ENCODE data around the gene PISD.
A peak's percentile ranks its signal among the peaks of the same experiment; 100 is the strongest.

Gene PISD

GRCh38 chr22:31626427-31627150, 35.4 kb downstream of the PISD start:
- DNase-seq (ENCODE audit: low read depth in 3 of 3, low spot score in 1 of 3): no peak

- DNase-seq (ENCODE audit: low read depth in 3 of 3, low spot score in 1 of 3): no peak
Observed at GRCh38 chr22:31625661-31626426, 36.2 kb downstream of the PISD start.

GRCh38 chr22:31625257-31625640, 36.8 kb downstream of the PISD start:
- no peak for DNase-seq (ENCODE audit: low read depth in 3 of 3, low spot score in 1 of 3)

GRCh38 chr22:31623592-31624304, 38.3 kb downstream of the PISD start:
- DNase-seq (ENCODE audit: low read depth in 3 of 3, low spot score in 1 of 3): no peak

GRCh38 chr22:31622980-31623379, 39.0 kb downstream of the PISD start:
- DNase-seq (ENCODE audit: low read depth in 3 of 3, low spot score in 1 of 3): no peak

GRCh38 chr22:31621507-31622124, 40.4 kb downstream of the PISD start:
- DNase-seq (ENCODE audit: low read depth in 3 of 3, low spot score in 1 of 3): no peak

- DNase-seq (ENCODE audit: low read depth in 3 of 3, low spot score in 1 of 3): no peak
Observed at GRCh38 chr22:31620756-31621480, 41.1 kb downstream of the PISD start.

- DNase-seq (ENCODE audit: low read depth in 3 of 3, low spot score in 1 of 3): no peak
Observed at GRCh38 chr22:31619611-31620300, 42.3 kb downstream of the PISD start.

GRCh38 chr22:31618471-31619176, 43.4 kb downstream of the PISD start:
- DNase-seq (ENCODE audit: low read depth in 3 of 3, low spot score in 1 of 3): no peak

- DNase-seq (ENCODE audit: low read depth in 3 of 3, low spot score in 1 of 3): no peak
Observed at GRCh38 chr22:31618057-31618456, 44.0 kb downstream of the PISD start.

GRCh38 chr22:31616315-31616980, 45.6 kb downstream of the PISD start:
- peak in 1 of 3 donors; percentile 20 for DNase-seq (ENCODE audit: low read depth in 3 of 3, low spot score in 1 of 3)

GRCh38 chr22:31615940-31616314, 46.1 kb downstream of the PISD start:
- DNase-seq (ENCODE audit: low read depth in 3 of 3, low spot score in 1 of 3): no peak

- no peak for DNase-seq (ENCODE audit: low read depth in 3 of 3, low spot score in 1 of 3)
Observed at GRCh38 chr22:31615491-31615860, 46.5 kb downstream of the PISD start.

- DNase-seq (ENCODE audit: low read depth in 3 of 3, low spot score in 1 of 3): no peak
Observed at GRCh38 chr22:31614781-31615490, 47.1 kb downstream of the PISD start.

- DNase-seq (ENCODE audit: low read depth in 3 of 3, low spot score in 1 of 3): no peak
Observed at GRCh38 chr22:31613904-31614296, 48.1 kb downstream of the PISD start.

GRCh38 chr22:31613286-31613903, 48.6 kb downstream of the PISD start:
- DNase-seq (ENCODE audit: low read depth in 3 of 3, low spot score in 1 of 3): no peak

GRCh38 chr22:31612891-31613285, 49.1 kb downstream of the PISD start:
- no peak for DNase-seq (ENCODE audit: low read depth in 3 of 3, low spot score in 1 of 3)

- DNase-seq (ENCODE audit: low read depth in 3 of 3, low spot score in 1 of 3): no peak
Observed at GRCh38 chr22:31611061-31611760, 50.8 kb downstream of the PISD start.

Measured in stimulated activated CD4-positive, alpha-beta T cell treated with anti-CD3 and anti-CD28 coated beads, TNF-alpha, amount 100 ng/mL, for 1 hour (primary cell).